HG02588 (cell line): ENCODE results near the gene TTYH1.
"Not testable (repeated sequence)": the region's sequence is repeated elsewhere in the genome, so short reads cannot be mapped to it uniquely, and the experiment has no call there.

Experiments used
- ATAC-seq: cut with Tn5 transposase; IDR thresholded peaks from one replicate; pipeline ENCODE4 v1.9.1; 2021; ENCODE audit warnings: mild to moderate bottlenecking, moderate library complexity; ENCODE audit not compliant: unreplicated experiment

Gene TTYH1

DNA sequence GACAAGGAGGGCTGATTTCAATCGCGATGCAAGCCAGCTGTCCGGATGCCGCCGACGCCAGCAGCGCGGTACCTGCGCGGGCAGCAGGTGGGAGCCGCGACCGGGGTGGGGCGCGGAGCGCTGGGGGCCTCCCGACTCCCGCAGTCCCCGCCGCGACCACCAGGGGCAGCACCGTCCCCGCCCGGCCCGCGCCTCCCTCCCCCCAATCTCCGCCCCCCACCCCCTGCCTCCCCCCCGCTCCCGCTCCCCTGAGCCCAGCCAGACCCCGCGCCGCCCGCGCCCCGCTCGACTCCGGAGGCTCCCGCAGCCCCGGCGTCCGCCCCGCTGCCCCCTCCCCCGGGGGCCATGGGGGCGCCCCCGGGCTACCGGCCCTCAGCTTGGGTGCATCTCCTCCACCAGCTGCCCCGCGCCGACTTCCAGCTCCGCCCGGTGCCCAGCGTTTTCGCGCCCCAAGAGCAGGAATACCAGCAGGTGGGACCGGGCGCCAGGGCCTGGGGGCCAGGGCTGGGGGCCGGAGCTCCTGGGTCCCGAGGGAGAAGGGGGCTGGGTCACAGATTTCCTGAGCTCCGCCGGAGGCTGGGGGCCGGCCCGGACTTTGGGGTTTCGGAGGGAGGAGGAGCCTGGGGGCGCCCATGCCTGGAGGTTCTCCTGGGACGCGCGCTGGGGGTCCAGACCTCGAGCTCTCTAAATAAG is at the start of gene TTYH1:
Gene TTYH1, plus strand, starts transcription at position 257 of the 693 bp plus-strand sequence. Its CDS starts 89 bp downstream, at position 346.
- ATAC-seq = no peak

DNA sequence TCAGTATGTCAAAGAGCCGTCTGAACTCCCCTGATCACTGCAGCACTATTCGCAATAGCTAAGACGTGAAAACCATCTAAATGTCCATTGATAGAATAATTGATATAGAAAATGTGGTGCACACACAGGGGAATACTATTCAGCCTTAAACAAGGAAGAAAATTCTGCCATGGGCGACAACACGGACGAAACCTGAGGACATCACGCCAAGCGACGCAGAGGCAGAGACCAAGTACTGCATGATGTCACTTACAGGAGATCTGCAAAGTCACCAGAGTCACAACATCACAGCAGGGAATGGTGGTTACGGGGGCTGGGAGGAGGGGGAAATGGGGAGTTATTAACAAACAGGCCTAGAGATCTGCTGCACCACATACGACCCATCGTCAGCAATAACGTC is 49.5 kb upstream of the TTYH1 start:
- not testable (repeated sequence) for ATAC-seq

- no peak for ATAC-seq
These were observed 48.5 kb upstream of the TTYH1 start for GRCh38 chr19:54366811-54367210.

DNA sequence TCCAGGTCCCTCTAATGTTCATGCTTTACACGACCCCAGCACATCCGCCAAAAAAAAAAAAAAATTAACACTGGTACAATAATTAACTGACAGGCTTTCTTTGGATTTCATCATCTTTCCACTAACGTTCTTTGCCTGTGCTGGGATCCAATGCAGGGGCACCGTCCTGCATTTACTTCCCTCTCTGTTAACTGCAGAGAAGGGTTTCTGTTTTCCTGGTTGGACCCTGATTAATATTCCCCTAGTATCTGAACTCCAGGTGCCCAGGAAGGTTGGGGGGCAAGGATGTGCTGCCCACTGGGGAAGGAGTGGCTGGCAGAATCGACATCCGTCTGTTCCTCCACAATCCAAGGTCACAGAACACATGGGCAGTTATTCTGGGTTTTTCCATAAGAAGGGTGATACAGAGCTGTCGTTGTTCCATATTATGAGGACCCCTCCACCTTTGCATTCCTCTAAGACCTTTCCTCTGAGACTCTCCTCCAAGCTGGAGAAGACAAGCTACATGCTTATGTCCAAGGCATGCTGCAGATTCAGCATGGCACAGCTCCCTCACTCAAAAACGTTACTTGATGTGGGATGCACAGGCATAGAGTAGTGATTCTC is 46.1 kb upstream of the TTYH1 start:
- ATAC-seq = no peak

DNA sequence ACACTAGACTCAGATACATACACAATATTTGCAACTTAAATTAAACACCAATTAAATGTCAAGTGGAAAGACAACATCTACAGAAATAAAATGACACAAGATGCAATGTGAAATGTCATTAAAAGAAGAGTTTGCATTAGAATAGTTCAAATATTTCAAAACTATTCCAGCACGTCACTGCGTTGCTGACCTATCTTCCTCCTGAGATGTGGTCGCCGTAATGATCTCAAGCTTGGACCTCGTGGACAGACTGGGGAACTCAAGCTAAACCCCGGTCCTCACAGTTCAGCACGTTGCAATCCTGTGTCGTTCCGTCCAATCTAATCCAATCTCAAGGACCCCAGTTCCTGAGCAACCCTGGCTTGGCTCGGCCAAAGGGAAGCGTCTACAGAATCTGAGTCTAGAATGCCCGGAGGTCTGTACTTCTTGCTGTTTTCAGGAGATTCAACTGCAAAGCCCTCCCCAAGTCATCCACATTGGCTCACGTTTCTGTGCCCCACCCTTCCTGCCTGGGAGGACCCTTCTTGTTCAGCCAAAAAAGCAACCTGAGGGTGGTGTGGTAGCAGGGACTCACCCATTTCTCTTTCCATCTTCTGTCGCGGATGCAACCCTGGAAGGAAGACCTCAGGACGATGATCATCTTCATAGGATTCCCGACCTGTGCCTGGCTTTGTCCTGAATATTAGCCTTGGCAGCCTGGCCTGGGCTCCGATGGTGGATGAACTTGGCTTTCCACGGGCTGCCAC is 45.4 kb upstream of the TTYH1 start:
- not testable (repeated sequence) for ATAC-seq

GRCh38 chr19:54370434-54370796 is 44.8 kb upstream of the TTYH1 start:
- ATAC-seq = not testable (repeated sequence)

DNA sequence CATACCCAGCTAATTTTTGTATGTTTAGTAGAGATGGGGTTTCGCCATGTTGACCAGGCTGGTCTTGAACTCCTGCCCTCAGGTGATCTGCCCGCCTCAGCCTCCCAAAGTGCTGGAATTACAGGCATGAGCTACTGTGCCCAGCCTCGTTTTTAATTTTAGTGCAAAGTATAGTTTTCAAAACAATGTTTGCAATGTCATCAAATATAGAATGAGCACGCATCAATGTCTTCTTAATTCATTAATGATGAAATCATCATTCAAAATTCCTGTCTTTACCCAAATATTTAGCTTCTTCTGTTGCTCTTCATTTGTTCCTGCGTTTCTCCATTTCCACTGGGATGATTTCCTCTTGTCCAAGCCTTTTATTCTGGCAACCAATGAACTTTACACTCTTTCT is 43.8 kb upstream of the TTYH1 start:
- not testable (repeated sequence) for ATAC-seq

DNA sequence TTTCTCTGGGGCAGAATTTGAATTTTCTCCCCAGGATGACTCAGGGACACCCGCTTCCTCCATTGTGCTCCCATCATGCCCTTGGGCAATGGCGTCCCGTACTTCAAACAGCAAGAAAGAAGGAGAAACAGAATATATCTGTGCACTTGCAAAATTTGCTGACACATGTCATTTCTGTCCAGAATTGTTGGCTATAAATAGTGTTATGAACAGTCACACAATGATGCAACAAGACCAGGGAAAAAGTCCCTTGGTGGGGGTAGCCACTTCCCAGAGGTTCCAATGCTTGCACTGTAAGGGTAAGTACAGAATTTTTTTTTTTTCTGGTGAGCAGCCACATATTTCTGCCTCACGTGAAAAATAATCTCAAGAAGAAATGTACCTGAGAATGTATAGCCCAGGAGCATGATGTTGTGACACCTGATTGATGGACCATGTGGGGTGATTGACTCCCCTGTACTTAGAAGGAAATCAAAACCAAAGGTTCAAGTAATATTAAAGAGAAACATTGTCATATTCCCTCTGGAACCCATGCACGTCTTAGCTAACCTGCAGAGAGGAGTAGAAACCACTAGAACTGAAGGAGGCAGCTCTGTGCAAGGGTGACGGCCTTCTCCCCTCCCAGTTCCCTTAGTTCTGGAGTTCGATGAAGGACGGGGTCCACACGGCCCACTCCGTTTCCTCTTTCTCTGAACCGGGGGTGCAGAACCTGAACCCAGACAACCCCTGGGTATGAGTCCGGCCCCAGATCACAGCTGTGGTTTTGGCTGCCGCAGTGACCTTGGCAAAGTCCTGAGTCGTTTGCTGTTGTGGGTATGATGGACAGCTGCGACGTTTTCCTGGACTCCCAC is 41.3 kb upstream of the TTYH1 start:
- no peak for ATAC-seq

DNA sequence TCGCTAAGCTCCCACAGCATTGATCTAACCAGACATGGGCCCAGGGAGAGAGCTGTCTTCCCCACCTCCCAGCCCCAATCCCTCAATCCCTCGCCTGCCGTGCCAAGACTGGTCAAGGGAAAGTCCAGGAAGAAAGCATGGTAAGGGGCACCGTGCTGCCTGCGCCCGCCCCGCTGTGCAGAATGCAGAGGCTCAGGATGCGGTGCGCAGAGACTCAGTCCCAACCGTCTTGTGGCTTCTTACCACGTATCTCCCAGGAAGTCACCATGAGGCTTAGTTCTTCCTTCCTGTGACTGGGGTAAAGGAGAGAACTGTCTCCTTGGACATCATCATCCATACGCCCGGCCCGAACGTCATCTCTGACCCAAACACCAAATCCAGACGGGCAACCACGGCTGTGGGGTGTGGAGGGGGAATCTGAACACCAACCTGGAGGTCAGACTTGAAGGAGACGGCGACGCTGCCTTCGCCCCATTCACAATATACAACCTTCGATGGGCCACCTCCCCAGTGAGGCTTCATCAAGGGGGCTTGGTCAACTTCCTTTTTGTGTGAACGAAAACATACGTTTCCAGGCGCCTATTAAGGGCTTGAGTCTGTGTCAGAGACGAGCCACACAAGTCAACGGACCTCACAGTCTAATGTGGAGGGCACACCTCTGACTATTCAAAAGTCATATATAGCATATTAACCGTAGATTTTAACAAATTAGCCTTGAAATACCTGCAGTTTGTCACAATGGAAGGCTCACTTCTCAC is 39.9 kb upstream of the TTYH1 start:
- not testable (repeated sequence) for ATAC-seq

- no peak for ATAC-seq
These were observed 38.5 kb upstream of the TTYH1 start for GRCh38 chr19:54376610-54377285.

GRCh38 chr19:54379187-54379678 is 36.0 kb upstream of the TTYH1 start:
- ATAC-seq = no peak

GRCh38 chr19:54380897-54381296 is 34.4 kb upstream of the TTYH1 start:
- ATAC-seq = no peak

DNA sequence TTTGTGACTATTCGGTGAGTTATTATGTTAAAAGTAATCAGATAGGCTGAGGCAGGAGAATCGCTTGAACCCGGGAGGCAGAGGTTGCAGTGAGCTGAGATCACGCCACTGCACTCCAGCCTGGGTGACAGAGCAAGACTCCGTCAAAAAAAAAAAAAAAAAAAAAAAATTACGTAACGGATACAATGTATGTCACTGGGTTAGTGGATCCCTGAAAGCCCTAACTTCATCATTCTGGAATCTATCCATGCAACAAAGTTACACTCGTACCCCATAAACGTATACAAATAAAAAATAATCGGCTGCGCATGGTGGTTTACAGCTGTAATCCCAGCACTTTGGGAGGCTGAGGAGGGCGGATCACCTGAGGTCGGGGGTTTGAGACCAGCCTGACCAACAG is 33.2 kb upstream of the TTYH1 start:
- not testable (repeated sequence) for ATAC-seq

- ATAC-seq = no peak
These were observed 31.9 kb upstream of the TTYH1 start for GRCh38 chr19:54383330-54383729.

DNA sequence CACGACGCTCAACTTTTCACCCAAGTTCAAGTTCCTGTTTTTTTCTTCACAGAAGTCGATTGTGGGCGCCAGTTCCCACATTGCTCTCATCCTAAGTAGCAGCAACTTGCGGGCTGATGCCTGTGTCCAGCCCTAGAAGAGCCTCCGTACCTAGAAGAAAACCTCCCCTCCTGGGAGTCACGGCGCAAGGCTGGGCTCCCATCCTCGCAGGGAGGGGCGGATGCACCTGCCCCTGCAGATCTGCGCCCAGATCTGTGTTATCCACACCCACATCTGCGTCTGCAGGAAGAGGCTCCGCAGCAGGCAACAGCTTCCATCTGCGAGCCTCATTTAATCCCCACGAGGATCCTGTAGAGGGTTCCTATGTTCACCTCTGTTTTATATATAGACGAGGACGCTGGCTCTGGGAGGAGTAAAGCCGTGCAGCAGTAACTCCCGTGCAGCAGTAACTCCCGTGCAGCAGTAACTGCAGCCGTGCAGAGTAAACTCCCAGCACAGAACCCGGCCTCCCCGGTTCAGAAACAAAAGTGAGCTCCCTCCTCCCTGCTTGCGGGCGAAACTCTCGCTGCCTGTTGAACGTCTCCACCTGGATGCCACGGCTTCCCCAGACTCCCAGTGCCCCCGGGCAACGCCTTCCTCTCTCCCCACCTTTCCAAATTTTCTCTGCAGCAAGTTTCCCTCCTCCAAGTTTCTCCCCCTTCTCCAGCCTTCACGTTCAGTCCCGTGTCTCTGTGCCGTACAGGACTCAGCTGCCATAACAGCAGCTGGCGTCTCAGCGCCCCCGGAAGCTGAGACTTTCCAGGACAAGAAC is 27.1 kb upstream of the TTYH1 start:
- no peak for ATAC-seq

DNA sequence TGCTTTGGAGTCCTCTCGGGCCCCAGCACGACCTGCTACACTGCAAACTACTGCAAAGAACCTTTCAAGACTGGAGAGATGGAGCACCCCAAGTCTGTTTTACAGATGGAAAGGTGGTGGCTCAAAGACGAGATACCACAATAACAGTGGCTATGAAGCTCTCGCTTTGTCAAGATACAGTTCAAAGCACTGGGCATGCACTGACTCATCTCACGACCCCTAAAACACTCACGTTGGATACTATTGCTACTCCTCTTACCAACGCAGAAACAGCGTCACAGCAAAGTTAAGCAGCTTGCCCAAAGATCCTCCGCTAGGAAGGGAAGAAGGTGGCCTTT is 26.5 kb upstream of the TTYH1 start:
- ATAC-seq = no peak

- ATAC-seq = no peak
These were observed 25.7 kb upstream of the TTYH1 start for GRCh38 chr19:54389553-54389952.

GRCh38 chr19:54390942-54391577 is 24.2 kb upstream of the TTYH1 start:
- no peak for ATAC-seq
